Astrocyte (in vitro differentiated cells and primary cell): Measurements from ENCODE around the gene SUSD6.

Source experiments
- EZH2 ChIP-seq: IDR thresholded peaks from 2 replicates; pipeline ENCODE4 v1.6.1; 2012; ENCODE audit warnings: mild to moderate bottlenecking, low read length, inconsistent platforms; ENCODE audit not compliant: insufficient read depth
- TF ChIP-seq, protein P1 (sequence below): IDR thresholded peaks from 2 replicates; pipeline ENCODE4 v1.5.1; 2011; ENCODE audit warnings: low read depth, mild to moderate bottlenecking, inconsistent platforms, low read length, moderate library complexity; ENCODE audit not compliant: insufficient read depth

DNA sequence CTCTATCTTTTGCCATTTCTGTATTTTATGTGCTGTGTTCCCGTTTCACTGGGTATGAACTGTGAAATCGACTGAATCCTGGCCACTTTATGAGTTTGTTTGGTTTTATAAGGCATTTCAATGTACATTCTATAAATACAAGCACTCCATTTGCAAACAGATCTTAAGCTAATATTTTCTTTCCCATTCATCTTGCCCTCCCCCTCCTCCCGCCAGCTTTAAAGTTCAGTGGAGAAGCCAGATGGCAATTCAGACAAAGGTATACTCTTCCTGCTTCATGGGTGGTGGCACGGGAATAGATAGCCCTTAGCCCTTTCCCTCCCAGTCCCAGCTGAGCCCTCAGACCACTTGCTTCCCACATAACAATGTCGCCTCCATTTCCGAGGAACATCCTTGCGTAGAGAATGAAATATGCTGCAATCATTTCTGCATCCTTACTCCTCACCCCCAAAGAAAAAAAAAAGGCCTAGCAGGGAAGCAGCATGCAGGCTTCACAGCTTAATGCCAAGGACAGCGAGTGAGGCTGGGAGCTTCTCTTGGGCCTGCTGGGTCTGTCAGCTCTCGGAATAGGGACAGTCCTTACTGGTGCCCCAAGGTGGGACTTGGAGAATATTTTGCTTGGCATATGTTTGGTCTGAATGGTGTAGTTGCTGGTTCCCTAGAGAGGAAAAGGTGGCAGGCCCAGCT, 102.7 kb downstream of the SUSD6 start:
- TF ChIP-seq, protein P1, sequence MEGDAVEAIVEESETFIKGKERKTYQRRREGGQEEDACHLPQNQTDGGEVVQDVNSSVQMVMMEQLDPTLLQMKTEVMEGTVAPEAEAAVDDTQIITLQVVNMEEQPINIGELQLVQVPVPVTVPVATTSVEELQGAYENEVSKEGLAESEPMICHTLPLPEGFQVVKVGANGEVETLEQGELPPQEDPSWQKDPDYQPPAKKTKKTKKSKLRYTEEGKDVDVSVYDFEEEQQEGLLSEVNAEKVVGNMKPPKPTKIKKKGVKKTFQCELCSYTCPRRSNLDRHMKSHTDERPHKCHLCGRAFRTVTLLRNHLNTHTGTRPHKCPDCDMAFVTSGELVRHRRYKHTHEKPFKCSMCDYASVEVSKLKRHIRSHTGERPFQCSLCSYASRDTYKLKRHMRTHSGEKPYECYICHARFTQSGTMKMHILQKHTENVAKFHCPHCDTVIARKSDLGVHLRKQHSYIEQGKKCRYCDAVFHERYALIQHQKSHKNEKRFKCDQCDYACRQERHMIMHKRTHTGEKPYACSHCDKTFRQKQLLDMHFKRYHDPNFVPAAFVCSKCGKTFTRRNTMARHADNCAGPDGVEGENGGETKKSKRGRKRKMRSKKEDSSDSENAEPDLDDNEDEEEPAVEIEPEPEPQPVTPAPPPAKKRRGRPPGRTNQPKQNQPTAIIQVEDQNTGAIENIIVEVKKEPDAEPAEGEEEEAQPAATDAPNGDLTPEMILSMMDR: no peak
- no peak for TF ChIP-seq EZH2
